DND-41 (cell line): ENCODE results near the gene ZNF440.

ENCODE experiments used
- ATAC-seq: fragments of 200-7000 bp; cut with Tn5 transposase; 3 replicates; pipeline ENCODE4 v1.9.1; 2021; ENCODE audit warnings: low read depth; ENCODE audit not compliant: insufficient read depth
- DNase-seq: peaks from one replicate; pipeline ENCODE4 v3.0.0-alpha.2; 2020
- H2AFZ ChIP-seq: 2 replicates; pipeline ENCODE4 v1.6.0; 2012; ENCODE audit warnings: low read depth, low read length
- H3K27ac ChIP-seq: 2 replicates; pipeline ENCODE4 v1.5.1; 2012; ENCODE audit warnings: low read length, inconsistent platforms
- H3K27me3 ChIP-seq: fragments of 200-600 bp; sonication (generic); 2 replicates; pipeline ENCODE4 v1.6.0; 2012; ENCODE audit warnings: low read length, mild to moderate bottlenecking, inconsistent platforms; ENCODE audit not compliant: insufficient read depth, poor library complexity
- H3K36me3 ChIP-seq: 2 replicates; pipeline ENCODE4 v1.5.1; 2012; ENCODE audit warnings: low read length, inconsistent platforms; ENCODE audit not compliant: insufficient read depth
- H3K4me1 ChIP-seq: 2 replicates; pipeline ENCODE4 v1.5.1; 2012; ENCODE audit warnings: mild to moderate bottlenecking, low read length; ENCODE audit not compliant: insufficient read depth
- H3K4me2 ChIP-seq: 2 replicates; pipeline ENCODE4 v1.6.0; 2012; ENCODE audit warnings: mild to moderate bottlenecking, moderate library complexity, low read length, inconsistent platforms; ENCODE audit not compliant: insufficient read depth
- H3K4me3 ChIP-seq, 2 experiments: fragments of 200-600 bp in 1 of 2; shearing (Covaris generic) in 1 of 2; 2 replicates each; pipeline ENCODE4 v1.5.1; 2012 to 2016; ENCODE audit warnings: inconsistent platforms in 2 of 2, low read length in 2 of 2, mild to moderate bottlenecking in 2 of 2, low read depth in 1 of 2, moderate library complexity in 1 of 2
- H3K79me2 ChIP-seq: 2 replicates; pipeline ENCODE4 v1.6.0; 2012; ENCODE audit warnings: low read length, inconsistent platforms; ENCODE audit not compliant: insufficient read depth
- H3K9ac ChIP-seq: 2 replicates; pipeline ENCODE4 v1.6.0; 2012; ENCODE audit warnings: low read depth, mild to moderate bottlenecking, inconsistent platforms, low read length, moderate library complexity
- H3K9me3 ChIP-seq: 2 replicates; pipeline ENCODE4 v1.5.1; 2012; ENCODE audit warnings: low read length, moderate library complexity, mild to moderate bottlenecking, inconsistent platforms; ENCODE audit not compliant: insufficient read depth, severe bottlenecking
- H4K20me1 ChIP-seq: 2 replicates; pipeline ENCODE4 v1.6.0; 2012; ENCODE audit warnings: low read length; ENCODE audit not compliant: insufficient read depth
- EZH2 ChIP-seq: IDR thresholded peaks from 3 replicates; pipeline ENCODE4 v1.6.1; 2012; ENCODE audit warnings: borderline replicate concordance, low read depth, mild to moderate bottlenecking, moderate library complexity, low read length, inconsistent platforms; ENCODE audit not compliant: severe bottlenecking
- TF ChIP-seq, protein P1 (sequence below): IDR thresholded peaks from 2 replicates; pipeline ENCODE4 v1.5.1; 2012; ENCODE audit warnings: borderline replicate concordance, low read length, moderate library complexity, mild to moderate bottlenecking; ENCODE audit not compliant: poor library complexity, severe bottlenecking; ENCODE audit errors: extremely low read depth

Gene ZNF440

DNA sequence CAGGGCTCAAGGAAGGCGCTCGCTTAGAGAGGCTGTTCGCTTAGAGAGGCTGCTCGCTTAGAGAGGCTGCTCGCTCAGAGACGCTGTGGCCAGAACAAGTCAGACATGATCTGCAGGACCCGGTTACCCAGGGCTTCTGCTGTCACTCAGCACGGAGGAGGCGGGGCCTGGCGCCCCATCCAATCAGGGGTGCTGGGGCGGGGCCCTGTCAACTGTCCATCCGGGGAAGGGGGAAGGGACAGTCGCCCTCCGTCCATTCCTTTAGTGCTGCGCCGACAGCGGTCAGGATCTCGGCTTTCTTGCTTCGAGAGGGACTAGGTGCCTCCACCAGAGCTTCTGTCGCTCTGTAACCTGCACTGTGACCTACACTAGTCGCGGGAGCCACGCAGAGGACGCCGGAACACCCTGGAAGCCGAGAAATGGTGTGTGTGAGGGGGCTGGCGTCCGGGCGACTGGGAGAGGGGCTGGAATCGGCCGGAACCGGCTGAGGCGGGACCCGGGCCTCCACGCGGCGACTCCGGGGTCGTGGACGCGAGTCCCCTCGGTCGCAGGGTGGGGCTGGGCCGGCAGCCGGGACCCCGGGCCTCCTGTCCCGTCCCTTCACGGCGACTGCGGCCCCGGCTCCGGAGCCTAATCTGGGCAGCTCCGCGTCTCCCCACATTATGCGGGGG is at the start of gene ZNF440:
Gene ZNF440 (plus strand): TSS at position 245 of the 671 bp plus-strand sequence. CDS start 175 bp downstream, at position 420.
- H3K4me1 ChIP-seq: peaks cover 22% of the 10 kb centered on the region
- peak within 1 kb of the TSS; percentile 76 for H3K4me2 ChIP-seq
- peak within 1 kb of the TSS; percentile 98 for H2AFZ ChIP-seq
- H3K9me3 ChIP-seq: no peaks in the 10 kb centered on the region
- peak; percentile 98 for ATAC-seq
- no peaks in the 10 kb centered on the region for H4K20me1 ChIP-seq
- H3K36me3 ChIP-seq: no peaks in the 10 kb centered on the region
- H3K9ac ChIP-seq: peak within 1 kb of the TSS; percentile 76
- TF ChIP-seq, protein P1, sequence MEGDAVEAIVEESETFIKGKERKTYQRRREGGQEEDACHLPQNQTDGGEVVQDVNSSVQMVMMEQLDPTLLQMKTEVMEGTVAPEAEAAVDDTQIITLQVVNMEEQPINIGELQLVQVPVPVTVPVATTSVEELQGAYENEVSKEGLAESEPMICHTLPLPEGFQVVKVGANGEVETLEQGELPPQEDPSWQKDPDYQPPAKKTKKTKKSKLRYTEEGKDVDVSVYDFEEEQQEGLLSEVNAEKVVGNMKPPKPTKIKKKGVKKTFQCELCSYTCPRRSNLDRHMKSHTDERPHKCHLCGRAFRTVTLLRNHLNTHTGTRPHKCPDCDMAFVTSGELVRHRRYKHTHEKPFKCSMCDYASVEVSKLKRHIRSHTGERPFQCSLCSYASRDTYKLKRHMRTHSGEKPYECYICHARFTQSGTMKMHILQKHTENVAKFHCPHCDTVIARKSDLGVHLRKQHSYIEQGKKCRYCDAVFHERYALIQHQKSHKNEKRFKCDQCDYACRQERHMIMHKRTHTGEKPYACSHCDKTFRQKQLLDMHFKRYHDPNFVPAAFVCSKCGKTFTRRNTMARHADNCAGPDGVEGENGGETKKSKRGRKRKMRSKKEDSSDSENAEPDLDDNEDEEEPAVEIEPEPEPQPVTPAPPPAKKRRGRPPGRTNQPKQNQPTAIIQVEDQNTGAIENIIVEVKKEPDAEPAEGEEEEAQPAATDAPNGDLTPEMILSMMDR: no peak
- no peak for TF ChIP-seq EZH2
- no peaks in the 10 kb centered on the region for H3K27me3 ChIP-seq
- H3K4me3 ChIP-seq: peak within 1 kb of the TSS; percentile 71 to 92
- H3K27ac ChIP-seq: peak within 1 kb of the TSS; percentile 83
- H3K79me2 ChIP-seq: peaks cover 15% of the 10 kb centered on the region
- peak; percentile 90 for DNase-seq

DNA sequence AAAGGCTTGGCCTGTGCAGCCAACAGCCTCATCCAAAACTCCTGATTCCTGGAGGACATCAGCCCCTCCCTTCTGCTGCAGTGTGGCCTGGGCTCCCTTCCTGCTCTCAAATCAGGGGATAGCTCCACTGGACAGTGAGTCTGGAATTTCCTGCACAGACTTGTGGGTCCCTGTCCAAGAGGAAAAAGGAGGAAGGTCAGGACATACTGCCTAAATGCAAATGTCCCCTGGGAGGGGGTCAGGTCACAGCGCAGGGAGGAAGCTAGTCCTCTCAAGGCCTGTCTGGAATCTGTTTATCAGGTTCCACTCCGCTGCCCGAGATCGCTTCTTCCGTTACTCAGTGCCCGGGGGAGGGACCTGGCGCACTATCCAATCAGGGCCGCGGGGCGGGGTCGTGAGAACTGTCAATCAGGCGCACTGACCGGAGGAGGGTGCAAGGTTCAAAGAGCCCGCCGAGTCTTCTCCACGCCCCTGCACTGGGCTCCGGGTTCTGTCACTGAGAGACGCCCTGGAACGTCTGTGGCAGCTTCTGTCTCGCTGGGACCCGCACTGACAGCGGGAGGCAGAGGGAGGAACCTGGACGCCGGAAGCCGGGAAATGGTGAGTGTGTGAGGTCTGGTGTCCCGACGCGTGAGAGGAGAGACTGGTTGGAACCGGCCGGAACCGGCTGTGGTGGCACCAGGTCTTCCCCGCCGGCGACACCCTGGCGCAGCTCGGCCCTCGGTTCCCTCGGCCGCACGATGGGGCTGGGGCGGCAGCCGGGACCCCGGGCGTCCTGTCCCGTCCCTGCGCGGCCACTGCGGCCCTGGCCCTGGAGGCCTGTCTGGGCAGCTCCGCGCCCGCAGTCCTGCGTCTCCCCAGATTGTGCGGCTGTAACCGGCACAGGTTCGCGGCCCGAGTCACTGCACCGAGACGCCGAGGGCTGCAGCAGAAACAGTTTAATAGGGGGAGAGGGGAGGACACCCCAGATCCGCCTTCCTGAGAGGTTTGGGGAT is 47.2 kb upstream of the ZNF440 start, which contains the start of gene ZNF441:
Gene ZNF441 (plus strand): TSS at position 404 of the 995 bp plus-strand sequence. CDS start 194 bp downstream, at position 598.
- Histone ChIP-seq H3K4me1 (peaks cover 25% of the 10 kb centered on the region), H3K79me2 (peaks cover 12% of the 10 kb centered on the region), H3K27ac (peak within 1 kb of the TSS; percentile 81), H3K36me3 (no peaks in the 10 kb centered on the region; the same call in 1 of the 2 replicates), H3K27me3 (no peaks in the 10 kb centered on the region), H3K4me2 (peak within 1 kb of the TSS; percentile 70), H3K4me3 (peak within 1 kb of the TSS; percentile 49 to 79; a peak in 3 of 4 replicates), H2AFZ (peak within 1 kb of the TSS; percentile 84), H3K9ac (peak within 1 kb of the TSS; percentile 57), H4K20me1 (no peaks in the 10 kb centered on the region), H3K9me3 (no peaks in the 10 kb centered on the region)
- TF ChIP-seq, protein P1: peak; percentile 2
- no peak for TF ChIP-seq EZH2
- ATAC-seq (peak; percentile 98), DNase-seq (peak; percentile 97)

DNA sequence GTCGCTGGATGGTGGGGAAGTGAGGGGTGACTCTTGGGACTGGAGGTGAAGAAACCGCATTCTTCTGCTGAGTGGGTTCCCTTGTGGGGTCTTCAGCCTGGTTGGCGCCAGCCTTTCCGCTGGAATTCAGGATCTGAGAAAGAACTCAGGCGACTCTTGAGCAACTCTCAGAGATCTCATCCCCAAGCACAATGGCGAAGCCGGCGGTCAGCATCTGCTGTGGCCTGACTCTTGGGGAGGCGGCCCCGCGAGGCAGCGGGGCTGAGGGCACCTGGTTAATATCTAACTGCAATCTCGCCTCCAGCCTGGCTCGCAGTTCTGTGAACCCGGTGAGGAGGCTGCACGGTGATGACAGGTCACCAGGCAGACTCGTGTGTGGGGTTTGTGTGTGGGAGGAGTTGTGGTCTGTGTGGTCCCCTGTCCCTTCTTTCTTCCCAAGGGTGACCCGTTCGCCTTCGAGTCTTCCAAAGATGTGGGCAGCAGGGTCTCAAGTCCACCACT is 46.4 kb upstream of the ZNF440 start:
- Histone ChIP-seq H3K9ac (peak overlapping the region; percentile 57), H3K4me3 (peak overlapping the region; percentile 49 to 79; a peak in 3 of 4 replicates), H3K4me1 (peaks cover 25% of the 10 kb centered on the region), H4K20me1 (no peaks in the 10 kb centered on the region), H3K4me2 (peak overlapping the region; percentile 70), H3K27me3 (no peaks in the 10 kb centered on the region), H2AFZ (peak overlapping the region; percentile 84), H3K27ac (peak overlapping the region; percentile 81), H3K79me2 (peaks cover 12% of the 10 kb centered on the region), H3K9me3 (no peaks in the 10 kb centered on the region), H3K36me3 (no peaks in the 10 kb centered on the region; the same call in 1 of the 2 replicates)
- TF ChIP-seq, protein P1: no peak
- no peak for TF ChIP-seq EZH2
- no peak; the same call in 2 of the 3 replicates for ATAC-seq
- peak; percentile 34 for DNase-seq
